Measurements from ENCODE around the gene PHYKPL. TPM values are rescaled to one million over a fixed set of nuclear protein-coding genes. Genes with fewer than 3 reads are reported as not detected.

Gene PHYKPL
- polyA plus RNA-seq, 1 donor from 2014 or later, result 16.9 TPM

GRCh38 chr5:178261666-178262600 lies 29.3 kb upstream of the PHYKPL start:
- Histone ChIP-seq H3F3A (ENCODE audit: insufficient read depth, low read length, poor library complexity, severe bottlenecking) (no peaks in the 10 kb centered on the region), H3K4me2 (ENCODE audit: low read length) (no peak overlapping the region), H3K9ac (ENCODE audit: low read length) (no peak overlapping the region), H3K4me3 (ENCODE audit: low read length) (no peak overlapping the region), H3K9me2 (ENCODE audit: insufficient read depth, low read length) (no peaks in the 10 kb centered on the region), H3K27me3 (ENCODE audit: insufficient read depth, low read depth, low read length) (no peaks in the 10 kb centered on the region), H3K36me3 (ENCODE audit: insufficient read depth, low read length) (no peaks in the 10 kb centered on the region), H3K79me2 (replicated peaks; ENCODE audit: insufficient read depth, low read length) (no peaks in the 10 kb centered on the region), H2AFZ (ENCODE audit: low read depth, low read length) (no peak overlapping the region), H3K9me3 (ENCODE audit: low read length) (no peaks in the 10 kb centered on the region), H4K20me1 (ENCODE audit: insufficient read depth) (no peaks in the 10 kb centered on the region), H3K27ac (ENCODE audit: low read length) (no peak overlapping the region)
- TF ChIP-seq POLR2AphosphoS5 (IDR thresholded peaks at IDR 0.05) (no peak), EZH2 (IDR thresholded peaks at IDR 0.05; ENCODE audit: borderline replicate concordance, insufficient read depth, low read length, poor library complexity, severe bottlenecking) (no peak), TAF1 (IDR thresholded peaks at IDR 0.05; ENCODE audit: low read depth) (no peak), REST (IDR thresholded peaks at IDR 0.05; ENCODE audit: borderline replicate concordance) (no peak), SMC3 (conservative IDR thresholded peaks at IDR 0.05; ENCODE audit: poor library complexity) (no peak), RAD21 (conservative IDR thresholded peaks at IDR 0.05) (no peak), EP300 (conservative IDR thresholded peaks at IDR 0.05; ENCODE audit: poor library complexity, severe bottlenecking) (no peak), CTCF (IDR thresholded peaks at IDR 0.05; ENCODE audit: poor library complexity, severe bottlenecking) (no peak), MXI1 (conservative IDR thresholded peaks at IDR 0.05; ENCODE audit: poor library complexity, severe bottlenecking) (no peak)

GRCh38 chr5:178259623-178260536 lies 27.3 kb upstream of the PHYKPL start:
- Histone ChIP-seq H3K27me3 (ENCODE audit: insufficient read depth, low read depth, low read length) (no peaks in the 10 kb centered on the region), H3K79me2 (replicated peaks; ENCODE audit: insufficient read depth, low read length) (no peaks in the 10 kb centered on the region), H3F3A (ENCODE audit: insufficient read depth, low read length, poor library complexity, severe bottlenecking) (no peaks in the 10 kb centered on the region), H3K9ac (ENCODE audit: low read length) (no peak overlapping the region), H3K4me3 (ENCODE audit: low read length) (no peak overlapping the region), H2AFZ (ENCODE audit: low read depth, low read length) (no peak overlapping the region), H3K4me2 (ENCODE audit: low read length) (no peak overlapping the region), H3K27ac (ENCODE audit: low read length) (no peak overlapping the region), H3K36me3 (ENCODE audit: insufficient read depth, low read length) (no peaks in the 10 kb centered on the region), H3K9me3 (ENCODE audit: low read length) (no peaks in the 10 kb centered on the region), H4K20me1 (ENCODE audit: insufficient read depth) (no peaks in the 10 kb centered on the region), H3K9me2 (ENCODE audit: insufficient read depth, low read length) (no peaks in the 10 kb centered on the region)
- TF ChIP-seq CTCF (IDR thresholded peaks at IDR 0.05; ENCODE audit: poor library complexity, severe bottlenecking) (no peak), RAD21 (conservative IDR thresholded peaks at IDR 0.05) (no peak), EP300 (conservative IDR thresholded peaks at IDR 0.05; ENCODE audit: poor library complexity, severe bottlenecking) (no peak), MXI1 (conservative IDR thresholded peaks at IDR 0.05; ENCODE audit: poor library complexity, severe bottlenecking) (no peak), TAF1 (IDR thresholded peaks at IDR 0.05; ENCODE audit: low read depth) (no peak), SMC3 (conservative IDR thresholded peaks at IDR 0.05; ENCODE audit: poor library complexity) (no peak)

All from neural cell (in vitro differentiated cells).